PFSK-1 (cell line): ENCODE data around the gene NKAIN4.

Experiments
- POLR2AphosphoS5 ChIP-seq: IDR thresholded peaks from 2 replicates; pipeline ENCODE4 v1.6.1; 2012; ENCODE audit warnings: low read depth, mild to moderate bottlenecking, control low read depth, low read length, moderate library complexity
- SIN3A ChIP-seq: IDR thresholded peaks from 2 replicates; pipeline ENCODE4 v1.6.1; 2012; ENCODE audit warnings: mild to moderate bottlenecking, low read length, moderate library complexity, borderline replicate concordance; ENCODE audit not compliant: insufficient read depth
- TAF1 ChIP-seq: IDR thresholded peaks from 2 replicates; pipeline ENCODE4 v1.6.1; 2012; ENCODE audit warnings: low read length, control low read depth, borderline replicate concordance; ENCODE audit not compliant: insufficient read depth

- TF ChIP-seq SIN3A (no peak), POLR2AphosphoS5 (no peak), TAF1 (no peak)
Observed at GRCh38 chr20:63296531-63297299, 42.5 kb upstream of the NKAIN4 start.
